Stomach (tissue), 19 donors: ENCODE measurements around the gene DNLZ. TPM values are rescaled to one million over a fixed set of nuclear protein-coding genes. Genes with fewer than 3 reads are reported as not detected.

Experiments
- DNase-seq, 2 donors: peaks; one replicate each; pipeline versions ENCODE4 v3.0.0 to v3.0.0-alpha.2; 2013 to 2019
- H3K27ac ChIP-seq, 5 donors: fragments of 200-600 bp in 4 of 5; sonication (generic) in 4 of 5; one replicate each; pipeline ENCODE4 v1.5.1; 2013 to 2019; ENCODE audit warnings: mild to moderate bottlenecking in 1 of 5, moderate library complexity in 1 of 5
- H3K27me3 ChIP-seq, 3 donors: fragments of 200-600 bp; sonication (generic); one replicate each; pipeline ENCODE4 v1.5.1; 2017 to 2019; ENCODE audit warnings: mixed run types in 1 of 3
- H3K36me3 ChIP-seq, 4 donors: fragments of 200-600 bp; sonication (generic); 1 replicate in 3 of 4; 2 replicates in 1 of 4; pipeline ENCODE4 v1.5.1; 2016 to 2019
- H3K4me1 ChIP-seq, 4 donors: fragments of 200-600 bp; sonication (generic); one replicate each; pipeline ENCODE4 v1.5.1; 2016 to 2019
- H3K4me3 ChIP-seq, 4 donors: fragments of 200-600 bp; sonication (generic) in 3 of 4; one replicate each; pipeline ENCODE4 v1.5.1; 2016 to 2019; ENCODE audit warnings: mild to moderate bottlenecking in 1 of 4
- H3K9me3 ChIP-seq, 4 donors: fragments of 200-600 bp; sonication (generic); one replicate each; pipeline ENCODE4 v1.5.1; 2016 to 2019
- EP300 ChIP-seq: sonication (generic); formaldehyde crosslinking; IDR thresholded peaks from one replicate; pipeline ENCODE4 v1.6.1; 2017; ENCODE audit warnings: antibody characterized with exemption
- POLR2A ChIP-seq, 4 donors: fragments of 450-650 bp; IDR thresholded peaks; one replicate each; pipeline ENCODE4 v1.6.1; 2016; ENCODE audit warnings: antibody characterized with exemption in 4 of 4, control low read depth in 2 of 4, mild to moderate bottlenecking in 1 of 4, moderate library complexity in 1 of 4
- POLR2AphosphoS5 ChIP-seq, 3 donors: sonication (generic); formaldehyde crosslinking; IDR thresholded peaks; one replicate each; pipeline ENCODE4 v1.6.1; 2016; ENCODE audit warnings: antibody characterized with exemption in 3 of 3
- WGBS, 5 donors: extraction: QIAGEN DNeasy Blood & Tissue Kit in 3 of 5; methylation state at CpG; one replicate each; pipeline versions ENCODE4 v1.1.5 to v1.1.7; 2013 to 2018; 5-methylcytosine and 5-hydroxymethylcytosine counted together
- intact Hi-C: fragments of 100-400 bp; cut with DNase I; formaldehyde crosslinking; loops from one replicate; pipeline ENCODE4 v1.15.1; 2023; ENCODE audit warnings: low total_unique reads
- long read RNA-seq, 10 donors: transcript quantifications; one replicate each; lab custom pipeline, GENCODE V29; 2026
- polyA plus RNA-seq, 3 donors: library from polyadenylated mRNA; stranded (reverse); fragments of 200-250 nt; gene quantifications; one replicate each; pipeline ENCODE4 v1.2.3, GENCODE V29; 2013
- total RNA-seq, 5 donors: library from RNA; depleted of rRNA; stranded (reverse); fragments of >200 nt; gene quantifications; one replicate each; pipeline versions ENCODE4 v1.1.0 to v1.2.3, GENCODE V29; 2014 to 2016
- TF ChIP-seq, protein P1 (sequence below), 7 experiments: fragments of 450-650 bp in 4 of 7; fragments of 200-600 bp in 3 of 7; sonication (generic) in 3 of 7; IDR thresholded peaks; one replicate each; pipeline ENCODE4 v1.5.1; 2016 to 2019; ENCODE audit warnings: antibody characterized with exemption in 7 of 7, control low read depth in 2 of 7, mild to moderate bottlenecking in 1 of 7
- donor health status: healthy with polysubstance abuse.
- donor health status: Bipolar disorder and iron deficiency.
- donor health status: healthy.

DNLZ gene
- total RNA-seq, result 10 to 100 TPM in 1 of 5 donors, 1 to 10 TPM in 3, not detected in 1; 1.3 to 10.1 (median 7.4) TPM
- polyA plus RNA-seq, result 10 to 100 TPM; 13.9 to 16.8 (median 15.0) TPM
- long read RNA-seq, donor 1, transcript DNLZ-201 (3 exons, 724 nt), result major isoform, 8 of 18 reads
- long read RNA-seq, donor 1, partial matches to known transcripts, result 10 of 18 reads
- long read RNA-seq, donor 1, other reads (novel, unspliced or antisense), result 0 of 18 reads
- long read RNA-seq, donor 2, transcript DNLZ-201 (3 exons, 724 nt), result major isoform, 6 of 6 reads
- long read RNA-seq, donor 2, partial matches to known transcripts, result 0 of 6 reads
- long read RNA-seq, donor 2, other reads (novel, unspliced or antisense), result 0 of 6 reads
- long read RNA-seq, donor 3, transcript DNLZ-201 (3 exons, 724 nt), result major isoform, 23 of 23 reads
- long read RNA-seq, donor 3, partial matches to known transcripts, result 0 of 23 reads
- long read RNA-seq, donor 3, other reads (novel, unspliced or antisense), result 0 of 23 reads
- long read RNA-seq, donor 4, partial matches to known transcripts, result 0 of 1 reads
- long read RNA-seq, donor 4, other reads (novel, unspliced or antisense), result 0 of 1 reads
- long read RNA-seq, donor 5, transcript DNLZ-201 (3 exons, 724 nt), result major isoform, 11 of 11 reads
- long read RNA-seq, donor 5, partial matches to known transcripts, result 0 of 11 reads
- long read RNA-seq, donor 5, other reads (novel, unspliced or antisense), result 0 of 11 reads
- long read RNA-seq, donor 6, transcript DNLZ-201 (3 exons, 724 nt), result major isoform, 33 of 33 reads
- long read RNA-seq, donor 6, partial matches to known transcripts, result 0 of 33 reads
- long read RNA-seq, donor 6, other reads (novel, unspliced or antisense), result 0 of 33 reads
- long read RNA-seq, donor 7, transcript DNLZ-201 (3 exons, 724 nt), result major isoform, 24 of 24 reads
- long read RNA-seq, donor 7, partial matches to known transcripts, result 0 of 24 reads
- long read RNA-seq, donor 7, other reads (novel, unspliced or antisense), result 0 of 24 reads
- long read RNA-seq, donor 8, transcript DNLZ-201 (3 exons, 724 nt), result major isoform, 11 of 11 reads
- long read RNA-seq, donor 8, partial matches to known transcripts, result 0 of 11 reads
- long read RNA-seq, donor 8, other reads (novel, unspliced or antisense), result 0 of 11 reads
- long read RNA-seq, donor 9, transcript DNLZ-201 (3 exons, 724 nt), result major isoform, 9 of 9 reads
- long read RNA-seq, donor 9, partial matches to known transcripts, result 0 of 9 reads
- long read RNA-seq, donor 9, other reads (novel, unspliced or antisense), result 0 of 9 reads
- long read RNA-seq, donor 10, partial matches to known transcripts, result 0 of 2 reads
- long read RNA-seq, donor 10, other reads (novel, unspliced or antisense), result 0 of 2 reads

DNA sequence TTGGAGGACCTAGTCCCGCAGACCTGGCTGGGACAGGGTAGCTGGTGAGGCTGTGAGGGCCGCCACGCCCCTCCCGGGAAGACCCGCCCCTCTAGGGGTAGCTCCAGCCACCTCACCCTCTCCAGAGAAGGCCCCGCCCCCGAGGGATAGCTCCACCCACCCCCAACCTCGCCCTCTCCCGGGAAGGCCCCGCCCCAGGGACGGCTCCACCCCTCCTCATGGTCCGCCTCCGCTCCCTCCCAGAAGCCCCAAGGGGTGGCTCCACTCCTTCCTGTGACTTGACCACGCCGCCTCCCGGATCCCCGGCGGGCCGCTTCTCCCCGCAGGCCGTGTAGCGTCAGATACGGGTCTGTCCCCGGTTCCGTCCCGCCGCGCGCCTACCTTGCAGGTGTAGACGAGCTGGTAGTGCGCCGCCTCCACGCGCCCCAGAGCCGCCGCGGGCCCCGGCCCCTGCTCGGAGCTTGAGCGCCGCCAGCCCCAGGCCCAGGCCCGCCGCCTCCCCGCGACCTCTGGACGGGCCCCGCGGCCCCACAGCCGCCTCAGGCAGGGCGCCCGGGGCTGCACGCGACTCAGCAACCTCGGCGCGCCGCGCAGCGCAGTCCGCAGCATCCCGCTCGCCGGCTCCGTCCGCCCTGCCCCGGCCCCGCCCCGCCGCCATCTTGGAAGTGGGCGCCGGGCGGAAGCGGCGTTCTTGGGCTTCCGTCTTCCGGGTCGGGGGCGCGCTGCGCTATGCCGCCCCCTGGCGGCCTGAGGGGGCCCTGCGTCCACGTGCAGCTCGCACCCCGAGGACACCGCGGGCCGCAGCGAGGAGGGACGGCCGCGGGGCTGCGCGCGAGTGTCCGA lies at the start of gene DNLZ:
DNLZ (minus strand) TSS at position 639 of the 843 bp plus-strand sequence; CDS start at position 609, 30 bp downstream.
- Histone ChIP-seq H3K4me1 (peaks cover 21 to 43% (median 32%) of the 10 kb centered on the region in 4 donors), H3K9me3 (no peaks in the 10 kb centered on the region), H3K4me3 (peak within 1 kb of the TSS; percentile 71 to 97 (median 94)), H3K27ac (peak within 1 kb of the TSS; percentile 86 to 99 (median 94)), H3K36me3 (peaks cover 2 to 17% (median 15%) of the 10 kb centered on the region in 4 donors), H3K27me3 (peaks cover 0 to 8% (median 0%) of the 10 kb centered on the region in 3 donors)
- peak; percentile 98 for DNase-seq
- intact Hi-C loops, result no loop called here
- TF ChIP-seq POLR2AphosphoS5 (IDR thresholded peaks at IDR 0.05) (peak; percentile 76 to 87 (median 80)), POLR2A (IDR thresholded peaks at IDR 0.05) (peak in 1 of 4 donors; percentile 38), EP300 (no peak)
- TF ChIP-seq, protein P1, sequence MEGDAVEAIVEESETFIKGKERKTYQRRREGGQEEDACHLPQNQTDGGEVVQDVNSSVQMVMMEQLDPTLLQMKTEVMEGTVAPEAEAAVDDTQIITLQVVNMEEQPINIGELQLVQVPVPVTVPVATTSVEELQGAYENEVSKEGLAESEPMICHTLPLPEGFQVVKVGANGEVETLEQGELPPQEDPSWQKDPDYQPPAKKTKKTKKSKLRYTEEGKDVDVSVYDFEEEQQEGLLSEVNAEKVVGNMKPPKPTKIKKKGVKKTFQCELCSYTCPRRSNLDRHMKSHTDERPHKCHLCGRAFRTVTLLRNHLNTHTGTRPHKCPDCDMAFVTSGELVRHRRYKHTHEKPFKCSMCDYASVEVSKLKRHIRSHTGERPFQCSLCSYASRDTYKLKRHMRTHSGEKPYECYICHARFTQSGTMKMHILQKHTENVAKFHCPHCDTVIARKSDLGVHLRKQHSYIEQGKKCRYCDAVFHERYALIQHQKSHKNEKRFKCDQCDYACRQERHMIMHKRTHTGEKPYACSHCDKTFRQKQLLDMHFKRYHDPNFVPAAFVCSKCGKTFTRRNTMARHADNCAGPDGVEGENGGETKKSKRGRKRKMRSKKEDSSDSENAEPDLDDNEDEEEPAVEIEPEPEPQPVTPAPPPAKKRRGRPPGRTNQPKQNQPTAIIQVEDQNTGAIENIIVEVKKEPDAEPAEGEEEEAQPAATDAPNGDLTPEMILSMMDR (IDR thresholded peaks at IDR 0.05), result peak in 6 of 7 experiments; percentile 69 to 100 (median 96)
- WGBS, 5 donors, result 1 to 5% (median 1%) methylated on average over 14 to 96 of the region's 97 CpGs

DNA sequence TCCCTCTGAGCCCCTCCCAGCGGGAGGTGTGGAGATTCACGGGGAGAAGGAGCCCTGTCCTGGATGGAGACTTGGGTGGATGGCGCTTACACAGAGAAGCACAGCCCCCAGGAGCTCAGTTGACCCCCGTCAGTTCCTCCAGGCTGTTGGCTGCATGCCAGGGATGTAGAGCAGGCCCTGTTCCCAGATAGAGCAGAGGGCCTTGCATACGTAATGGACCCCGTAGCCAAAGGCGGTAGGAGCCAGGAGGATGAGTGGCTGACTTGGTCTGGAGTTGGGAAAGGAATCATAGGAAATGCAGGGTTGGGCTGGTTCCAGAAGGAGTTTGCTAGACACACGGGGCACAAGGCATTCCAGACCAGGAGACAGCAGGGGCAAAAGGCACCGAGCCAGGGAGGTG lies 49.4 kb upstream of the DNLZ start:
- DNase-seq, result peak in 1 of 2 donors; percentile 34
- TF ChIP-seq, protein P1 (IDR thresholded peaks at IDR 0.05), result no peak
- TF ChIP-seq POLR2AphosphoS5 (IDR thresholded peaks at IDR 0.05) (no peak), POLR2A (IDR thresholded peaks at IDR 0.05) (no peak), EP300 (no peak)
- intact Hi-C loops, result no loop called here

GRCh38 chr9:136411378-136411777 lies 47.8 kb upstream of the DNLZ start:
- no peak for DNase-seq
- intact Hi-C loops, result no loop called here
- 19 to 42% (median 22%) methylated on average over 4 of the region's 4 CpGs for WGBS, 5 donors
- Histone ChIP-seq H3K9me3 (no peaks in the 10 kb centered on the region), H3K27ac (peak overlapping the region in 3 of 5 donors; percentile 93 to 96 (median 93)), H3K4me1 (peaks cover 22 to 34% (median 30%) of the 10 kb centered on the region in 4 donors), H3K27me3 (no peaks in the 10 kb centered on the region), H3K4me3 (peak overlapping the region; percentile 90 to 100 (median 99)), H3K36me3 (peaks cover 47 to 60% (median 58%) of the 10 kb centered on the region in 4 donors)
- no peak for TF ChIP-seq POLR2A (IDR thresholded peaks at IDR 0.05)
- no peak for TF ChIP-seq POLR2AphosphoS5 (IDR thresholded peaks at IDR 0.05)
- TF ChIP-seq, protein P1 (IDR thresholded peaks at IDR 0.05), result no peak
- TF ChIP-seq EP300, result no peak

More for the DNA sequence above, 49.4 kb upstream of the DNLZ start:
- Histone ChIP-seq H3K9me3 (no peaks in the 10 kb centered on the region), H3K4me3 (no peak overlapping the region), H3K4me1 (peaks cover 22 to 34% (median 30%) of the 10 kb centered on the region in 4 donors), H3K27me3 (no peaks in the 10 kb centered on the region), H3K36me3 (peaks cover 50 to 61% (median 59%) of the 10 kb centered on the region in 4 donors), H3K27ac (no peak overlapping the region)
- WGBS, 5 donors, result 68 to 77% (median 73%) methylated on average over 9 of the region's 9 CpGs
